WI38 (cell line): ENCODE results near the gene HLA-DPA1.

Source experiments
- H3K4me3 ChIP-seq: 2 replicates; pipeline ENCODE4 v1.5.1; 2011; ENCODE audit warnings: low read depth, mild to moderate bottlenecking, control low read depth, low read length
- CTCF ChIP-seq: IDR thresholded peaks from 2 replicates; pipeline ENCODE4 v1.5.1; 2012; ENCODE audit warnings: low read depth, mild to moderate bottlenecking, control low read depth, low read length

HLA-DPA1 gene

GRCh38 chr6:33036535-33036934, 36.9 kb downstream of the HLA-DPA1 start:
- H3K4me3 ChIP-seq, result no peak overlapping the region
- no peak for TF ChIP-seq CTCF

- TF ChIP-seq CTCF, result no peak
- no peak overlapping the region for H3K4me3 ChIP-seq
These were observed 38.9 kb downstream of the HLA-DPA1 start for GRCh38 chr6:33034554-33034953.

GRCh38 chr6:33030245-33030644, 43.2 kb downstream of the HLA-DPA1 start:
- TF ChIP-seq CTCF, result no peak
- no peak overlapping the region for H3K4me3 ChIP-seq

GRCh38 chr6:33029328-33030184, 43.9 kb downstream of the HLA-DPA1 start:
- no peak overlapping the region for H3K4me3 ChIP-seq
- no peak for TF ChIP-seq CTCF

GRCh38 chr6:33028220-33028849, 45.1 kb downstream of the HLA-DPA1 start:
- no peak overlapping the region for H3K4me3 ChIP-seq
- TF ChIP-seq CTCF, result no peak

GRCh38 chr6:33024521-33024920, 48.9 kb downstream of the HLA-DPA1 start:
- TF ChIP-seq CTCF, result no peak
- H3K4me3 ChIP-seq, result no peak overlapping the region

GRCh38 chr6:33023536-33023935, 49.9 kb downstream of the HLA-DPA1 start:
- no peak overlapping the region for H3K4me3 ChIP-seq
- TF ChIP-seq CTCF, result no peak
